Measurements from ENCODE around the gene SYCP2L. TPM values are rescaled to one million over a fixed set of nuclear protein-coding genes. Genes with fewer than 3 reads are reported as not detected.

Gene SYCP2L
- total RNA-seq, 3 donors from 2014 or later, result 0.12 to 0.57 TPM; not detected in 1

DNA sequence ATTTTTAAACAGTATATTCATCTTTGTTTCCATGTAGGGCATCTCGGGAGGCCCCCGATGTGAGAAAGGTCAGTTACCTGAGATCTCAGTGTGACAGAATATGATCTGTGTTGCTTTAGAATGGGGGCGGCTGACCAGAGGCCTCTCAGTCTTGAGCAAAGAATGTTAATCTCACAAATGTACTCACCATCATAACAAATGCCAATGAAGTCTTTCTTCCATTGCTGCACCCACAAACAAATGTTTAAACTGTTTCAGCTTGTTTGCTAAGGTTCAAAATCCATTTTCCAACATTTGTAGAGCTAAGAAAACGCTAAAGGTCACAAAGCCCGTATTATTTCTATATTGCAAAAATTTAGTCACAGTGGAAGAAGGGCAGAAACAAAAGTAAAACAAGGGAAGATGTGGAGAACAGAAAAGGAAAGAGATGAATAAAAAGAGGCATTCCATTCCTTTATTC lies 125.5 kb downstream of the SYCP2L start:
- no peak overlapping the region for H3K4me3 ChIP-seq
- TF ChIP-seq, protein P1, sequence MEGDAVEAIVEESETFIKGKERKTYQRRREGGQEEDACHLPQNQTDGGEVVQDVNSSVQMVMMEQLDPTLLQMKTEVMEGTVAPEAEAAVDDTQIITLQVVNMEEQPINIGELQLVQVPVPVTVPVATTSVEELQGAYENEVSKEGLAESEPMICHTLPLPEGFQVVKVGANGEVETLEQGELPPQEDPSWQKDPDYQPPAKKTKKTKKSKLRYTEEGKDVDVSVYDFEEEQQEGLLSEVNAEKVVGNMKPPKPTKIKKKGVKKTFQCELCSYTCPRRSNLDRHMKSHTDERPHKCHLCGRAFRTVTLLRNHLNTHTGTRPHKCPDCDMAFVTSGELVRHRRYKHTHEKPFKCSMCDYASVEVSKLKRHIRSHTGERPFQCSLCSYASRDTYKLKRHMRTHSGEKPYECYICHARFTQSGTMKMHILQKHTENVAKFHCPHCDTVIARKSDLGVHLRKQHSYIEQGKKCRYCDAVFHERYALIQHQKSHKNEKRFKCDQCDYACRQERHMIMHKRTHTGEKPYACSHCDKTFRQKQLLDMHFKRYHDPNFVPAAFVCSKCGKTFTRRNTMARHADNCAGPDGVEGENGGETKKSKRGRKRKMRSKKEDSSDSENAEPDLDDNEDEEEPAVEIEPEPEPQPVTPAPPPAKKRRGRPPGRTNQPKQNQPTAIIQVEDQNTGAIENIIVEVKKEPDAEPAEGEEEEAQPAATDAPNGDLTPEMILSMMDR (IDR thresholded peaks at IDR 0.05), result no peak
- no peaks in the 10 kb centered on the region for H3K9me3 ChIP-seq
- no peak for ATAC-seq
- H3K4me1 ChIP-seq (ENCODE audit: low read depth), result no peaks in the 10 kb centered on the region
- no peak for DNase-seq
- no peaks in the 10 kb centered on the region for H3K36me3 ChIP-seq (ENCODE audit: low read depth)
- intact Hi-C loops (cut with DNase I, micrococcal nuclease), result no loop called here

DNA sequence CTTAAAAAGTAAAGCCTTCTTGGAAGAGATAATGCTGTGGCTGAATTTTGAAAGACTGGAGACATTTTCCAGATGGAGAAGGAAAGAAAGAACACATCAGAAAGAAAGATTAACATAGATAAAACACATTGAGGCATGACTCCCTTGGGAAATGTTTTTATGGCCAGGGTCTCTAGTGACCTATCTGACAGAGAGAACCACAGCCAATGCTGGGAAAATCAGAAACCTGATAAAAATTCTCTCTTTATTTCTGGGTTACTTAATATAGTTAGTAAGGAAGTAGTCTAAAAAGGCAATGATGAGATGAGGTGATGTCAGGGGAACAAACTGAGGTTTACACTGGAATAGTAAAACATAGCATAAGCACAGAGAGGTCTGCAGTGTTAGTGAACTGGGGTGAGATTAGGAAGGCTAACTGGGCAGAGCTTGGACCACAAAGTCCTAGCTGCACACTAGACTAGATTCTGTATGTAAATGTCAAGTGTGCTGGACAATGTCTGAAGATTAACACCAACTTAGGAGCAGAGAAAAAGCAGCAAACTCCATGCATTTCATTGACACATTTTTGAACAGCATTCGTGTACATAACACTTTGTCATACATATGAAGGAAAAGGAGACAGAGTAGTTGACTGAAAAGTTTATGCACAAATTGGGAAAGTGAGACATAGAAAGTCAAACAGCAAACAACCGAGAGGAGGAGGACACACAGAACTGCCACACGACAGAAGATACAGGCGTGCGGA lies 126.3 kb downstream of the SYCP2L start:
- ATAC-seq, result no peak
- H3K4me1 ChIP-seq (ENCODE audit: low read depth), result no peaks in the 10 kb centered on the region
- intact Hi-C loops (cut with DNase I, micrococcal nuclease), result no loop called here
- TF ChIP-seq, protein P1 (IDR thresholded peaks at IDR 0.05), result no peak
- H3K4me3 ChIP-seq, result no peak overlapping the region
- H3K9me3 ChIP-seq, result no peaks in the 10 kb centered on the region
- no peak for DNase-seq
- H3K36me3 ChIP-seq (ENCODE audit: low read depth), result no peaks in the 10 kb centered on the region

DNA sequence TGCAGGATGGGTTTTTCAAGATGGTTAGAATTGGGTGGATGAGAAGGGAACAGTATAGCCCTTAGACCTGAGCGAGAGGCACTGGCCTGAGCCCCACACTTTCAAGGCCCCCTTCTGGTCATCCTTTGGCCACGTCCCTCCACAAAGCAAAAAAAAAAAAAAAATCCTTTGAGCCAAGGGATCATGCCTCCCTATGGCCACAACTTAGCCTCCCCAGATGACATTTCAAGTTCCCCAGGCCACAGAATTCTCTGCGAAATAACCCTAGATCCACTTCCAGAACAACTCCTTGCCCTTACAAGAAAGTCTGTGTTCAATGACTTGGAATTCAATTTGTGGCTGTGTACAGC lies 126.8 kb downstream of the SYCP2L start:
- H3K9me3 ChIP-seq, result no peaks in the 10 kb centered on the region
- H3K4me1 ChIP-seq (ENCODE audit: low read depth), result no peaks in the 10 kb centered on the region
- no peaks in the 10 kb centered on the region for H3K36me3 ChIP-seq (ENCODE audit: low read depth)
- no peak for ATAC-seq
- H3K4me3 ChIP-seq, result no peak overlapping the region
- TF ChIP-seq, protein P1 (IDR thresholded peaks at IDR 0.05), result no peak
- DNase-seq, result no peak
- intact Hi-C loops (cut with DNase I, micrococcal nuclease), result no loop called here

DNA sequence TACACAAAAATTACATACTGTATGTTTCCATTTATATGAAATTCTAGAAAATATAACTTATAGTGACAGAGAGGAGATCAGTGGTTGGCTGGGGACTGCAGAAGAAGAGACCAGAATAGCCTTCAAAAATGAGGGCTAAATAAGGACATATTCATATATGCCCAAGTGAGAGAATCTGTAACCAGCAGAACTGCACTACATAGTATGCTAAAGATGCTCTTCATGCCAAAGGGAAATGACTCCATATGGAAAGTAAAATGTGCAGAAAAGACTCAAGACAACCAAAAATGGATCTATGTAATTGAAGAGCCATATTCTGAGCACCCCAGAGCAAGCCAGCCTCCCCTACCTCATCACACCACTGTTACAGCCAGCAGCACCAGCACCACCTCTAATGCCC lies 128.2 kb downstream of the SYCP2L start:
- DNase-seq (no peak), ATAC-seq (no peak)
- H3K4me3 ChIP-seq, result no peak overlapping the region
- intact Hi-C loops (cut with DNase I, micrococcal nuclease), result no loop called here
- no peaks in the 10 kb centered on the region for H3K4me1 ChIP-seq (ENCODE audit: low read depth)
- TF ChIP-seq, protein P1 (IDR thresholded peaks at IDR 0.05), result no peak
- H3K9me3 ChIP-seq, result no peaks in the 10 kb centered on the region
- H3K36me3 ChIP-seq (ENCODE audit: low read depth), result no peaks in the 10 kb centered on the region

DNA sequence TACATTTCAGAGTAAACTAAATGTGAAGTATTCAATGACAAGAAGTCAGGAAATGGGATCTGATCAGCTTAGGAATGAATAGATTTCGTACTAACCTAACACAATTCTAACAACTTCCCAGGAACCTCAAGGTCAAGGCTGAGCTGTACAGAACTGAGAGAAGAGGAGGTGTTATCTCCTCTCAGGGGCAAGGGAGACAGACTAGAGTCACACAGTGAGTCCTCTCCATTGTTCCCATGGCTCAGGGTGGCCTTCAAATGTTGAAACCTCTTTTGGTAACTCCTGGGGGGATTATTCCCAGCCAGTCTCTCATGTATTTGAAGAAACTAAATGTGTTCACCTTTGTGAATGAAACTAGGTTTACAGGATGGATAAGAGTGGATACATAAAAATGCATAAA lies 129.6 kb downstream of the SYCP2L start:
- H3K4me1 ChIP-seq (ENCODE audit: low read depth), result no peaks in the 10 kb centered on the region
- no peak overlapping the region for H3K4me3 ChIP-seq
- no peaks in the 10 kb centered on the region for H3K9me3 ChIP-seq
- H3K36me3 ChIP-seq (ENCODE audit: low read depth), result no peaks in the 10 kb centered on the region
- DNase-seq (no peak), ATAC-seq (no peak)
- intact Hi-C loops (cut with DNase I, micrococcal nuclease), result no loop called here
- TF ChIP-seq, protein P1 (IDR thresholded peaks at IDR 0.05), result no peak
